ENCODE data around the gene TMEM184B. TPM values are rescaled to one million over a fixed set of nuclear protein-coding genes. Genes with fewer than 3 reads are reported as not detected.

Gene TMEM184B
- total RNA-seq, 1 donor from 2014 or later: 42.6 TPM

DNA sequence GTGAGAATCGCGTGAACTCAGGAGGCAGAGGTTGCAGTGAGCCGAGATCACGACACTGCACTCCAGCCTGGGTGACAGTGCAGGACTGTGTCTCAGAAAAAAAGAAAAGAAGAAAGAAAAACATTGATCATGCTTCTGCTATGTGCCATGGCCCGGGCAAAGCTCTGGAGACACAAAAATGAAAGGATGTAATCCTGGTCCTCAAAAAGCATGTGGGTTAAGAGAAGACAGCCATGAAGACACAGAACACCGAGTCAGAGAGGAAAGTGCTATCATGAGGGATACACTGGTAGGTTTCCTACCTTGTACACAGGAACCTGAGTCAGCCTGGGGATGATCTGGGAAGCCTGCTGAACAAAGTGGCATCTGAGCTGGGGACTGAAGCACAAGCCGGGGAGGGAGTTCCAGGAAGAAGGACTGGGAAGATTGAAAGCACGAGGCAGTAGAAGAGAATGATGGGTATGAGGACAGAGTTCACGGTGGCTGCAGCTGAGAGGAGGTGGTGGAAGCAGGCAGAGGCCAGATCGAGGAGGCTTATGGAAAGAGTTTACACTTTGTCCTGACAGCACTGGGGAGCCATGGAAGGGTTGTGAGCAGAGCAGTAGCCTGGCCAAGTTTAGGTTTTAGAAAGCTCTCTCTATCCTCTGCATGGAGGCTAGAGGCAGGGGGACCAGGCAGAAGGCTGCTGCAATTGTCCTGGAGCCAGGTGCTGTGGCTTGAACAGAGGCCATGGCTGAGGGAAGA lies 80.9 kb downstream of the TMEM184B start:
- Histone ChIP-seq H3K4me3 (ENCODE audit: low read depth, low read length) (no peak overlapping the region), H3K36me3 (ENCODE audit: control insufficient read depth, insufficient read depth, low read length) (no peaks in the 10 kb centered on the region), H3K27me3 (ENCODE audit: control insufficient read depth, insufficient read depth, low read length) (no peaks in the 10 kb centered on the region)
- no peak for TF ChIP-seq CTCF (IDR thresholded peaks at IDR 0.05; ENCODE audit: insufficient read depth, low read length, poor library complexity, severe bottlenecking)
- DNase-seq (ENCODE audit: low read depth): no peak

- no peaks in the 10 kb centered on the region for H3K36me3 ChIP-seq (ENCODE audit: control insufficient read depth, insufficient read depth, low read length)
- H3K27me3 ChIP-seq (ENCODE audit: control insufficient read depth, insufficient read depth, low read length): no peaks in the 10 kb centered on the region
- no peak overlapping the region for H3K4me3 ChIP-seq (ENCODE audit: low read depth, low read length)
- no peak for DNase-seq (ENCODE audit: low read depth)
- TF ChIP-seq CTCF (IDR thresholded peaks at IDR 0.05; ENCODE audit: insufficient read depth, low read length, poor library complexity, severe bottlenecking): no peak
Observed at GRCh38 chr22:38191055-38191454, 81.8 kb downstream of the TMEM184B start.

DNA sequence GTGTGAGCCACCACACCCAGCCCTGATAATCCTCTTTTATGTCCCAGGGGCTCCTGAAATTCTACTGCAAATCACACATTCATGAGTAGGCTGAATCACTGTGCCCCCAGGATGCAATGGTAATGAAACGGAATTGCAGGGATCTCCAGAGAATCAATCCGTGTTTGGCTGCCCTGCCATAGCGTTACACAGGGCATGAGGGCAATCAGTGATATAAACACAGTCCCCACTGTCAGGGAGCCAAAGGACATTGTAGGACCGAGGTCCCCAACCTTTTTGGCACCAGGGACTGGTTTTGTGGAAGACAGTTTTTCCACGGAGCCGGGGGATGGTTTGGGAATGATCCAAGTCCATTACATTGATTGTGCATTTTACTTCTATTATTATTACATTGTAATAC lies 82.2 kb downstream of the TMEM184B start:
- Histone ChIP-seq H3K27me3 (ENCODE audit: control insufficient read depth, insufficient read depth, low read length) (no peaks in the 10 kb centered on the region), H3K4me3 (ENCODE audit: low read depth, low read length) (no peak overlapping the region), H3K36me3 (ENCODE audit: control insufficient read depth, insufficient read depth, low read length) (no peaks in the 10 kb centered on the region)
- no peak for DNase-seq (ENCODE audit: low read depth)
- no peak for TF ChIP-seq CTCF (IDR thresholded peaks at IDR 0.05; ENCODE audit: insufficient read depth, low read length, poor library complexity, severe bottlenecking)

DNA sequence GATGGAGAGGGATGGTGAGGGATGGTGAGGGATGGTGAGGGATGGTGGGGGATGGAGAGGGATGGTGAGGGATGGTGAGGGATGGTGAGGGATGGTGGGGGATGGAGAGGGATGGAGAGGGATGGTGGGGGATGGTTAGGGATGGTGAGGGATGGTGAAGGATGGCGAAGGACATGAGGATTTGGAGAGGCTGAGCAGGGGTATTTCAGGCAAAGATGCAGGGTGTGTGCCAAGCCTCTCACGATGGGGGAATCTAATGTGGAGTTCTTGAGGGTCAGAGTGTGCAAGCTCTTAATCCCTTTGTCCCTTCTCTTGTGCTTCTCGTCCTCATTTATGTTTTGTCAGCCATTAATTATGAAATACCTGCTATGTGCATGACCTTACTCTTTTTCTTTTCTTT lies 83.7 kb downstream of the TMEM184B start:
- no peaks in the 10 kb centered on the region for H3K27me3 ChIP-seq (ENCODE audit: control insufficient read depth, insufficient read depth, low read length)
- TF ChIP-seq CTCF (IDR thresholded peaks at IDR 0.05; ENCODE audit: insufficient read depth, low read length, poor library complexity, severe bottlenecking): no peak
- no peaks in the 10 kb centered on the region for H3K36me3 ChIP-seq (ENCODE audit: control insufficient read depth, insufficient read depth, low read length)
- no peak overlapping the region for H3K4me3 ChIP-seq (ENCODE audit: low read depth, low read length)
- no peak for DNase-seq (ENCODE audit: low read depth)

DNA sequence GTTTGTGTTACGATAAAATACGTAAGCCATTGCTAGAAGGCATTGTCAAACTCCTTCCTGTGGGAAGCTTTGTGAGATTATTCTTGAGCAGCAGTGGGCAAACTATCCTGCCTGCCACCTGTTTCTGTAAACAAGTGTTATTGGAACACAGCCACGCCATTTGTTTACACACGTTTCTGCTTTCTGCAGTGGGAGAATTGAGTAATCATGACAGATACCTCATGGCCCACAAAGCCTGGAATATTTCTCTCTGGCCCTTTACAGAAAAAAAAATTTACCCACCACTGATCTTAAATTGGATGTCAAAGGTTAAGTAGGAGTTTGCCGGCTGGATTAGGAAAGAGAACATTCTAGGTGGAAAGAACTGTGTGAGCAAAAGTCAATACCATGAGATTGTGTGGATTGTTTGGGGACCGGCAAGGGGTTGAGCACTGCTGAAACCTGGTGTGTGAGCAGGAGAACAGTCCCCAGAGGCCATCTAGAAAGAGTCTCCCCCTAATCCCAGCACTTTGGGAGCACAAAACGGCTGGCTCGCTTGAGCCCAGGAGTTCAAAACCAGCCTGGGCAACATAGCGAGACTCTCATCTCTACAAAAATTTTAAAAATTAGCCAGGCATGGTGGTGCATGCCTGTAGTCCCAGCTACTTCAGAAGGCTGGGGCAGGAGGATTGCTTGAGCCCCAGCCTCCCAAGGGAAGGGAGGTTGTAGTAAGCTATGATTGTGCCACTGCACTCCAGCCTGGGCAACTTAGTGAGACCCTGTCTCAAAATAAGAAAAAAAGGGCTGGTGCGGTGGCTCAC lies 85.2 kb downstream of the TMEM184B start:
- no peaks in the 10 kb centered on the region for H3K27me3 ChIP-seq (ENCODE audit: control insufficient read depth, insufficient read depth, low read length)
- TF ChIP-seq CTCF (IDR thresholded peaks at IDR 0.05; ENCODE audit: insufficient read depth, low read length, poor library complexity, severe bottlenecking): no peak
- H3K4me3 ChIP-seq (ENCODE audit: low read depth, low read length): no peak overlapping the region
- no peak for DNase-seq (ENCODE audit: low read depth)
- H3K36me3 ChIP-seq (ENCODE audit: control insufficient read depth, insufficient read depth, low read length): no peaks in the 10 kb centered on the region
